ENCODE results near the gene DYRK1A.

DYRK1A gene

GRCh38 chr21:37575580-37575979 lies 209.0 kb downstream of the DYRK1A start:
- no peak for TF ChIP-seq GLIS3 (CRISPR knock-in tag; IDR thresholded peaks at IDR 0.05)
- no peak for TF ChIP-seq ZNF70 (CRISPR knock-in tag; IDR thresholded peaks at IDR 0.05)
- no peak for TF ChIP-seq ZFP30 (CRISPR knock-in tag; IDR thresholded peaks at IDR 0.05)
- no peak for TF ChIP-seq TOX (CRISPR knock-in tag; IDR thresholded peaks at IDR 0.05; ENCODE audit: borderline replicate concordance)
- no peak for TF ChIP-seq PPARA (CRISPR knock-in tag; IDR thresholded peaks at IDR 0.05; ENCODE audit: borderline replicate concordance)
- TF ChIP-seq ZNF8 (CRISPR knock-in tag; IDR thresholded peaks at IDR 0.05), result no peak
- TF ChIP-seq CSDC2 (CRISPR knock-in tag; IDR thresholded peaks at IDR 0.05), result no peak
- no peak for TF ChIP-seq ISL1 (CRISPR knock-in tag; IDR thresholded peaks at IDR 0.05)
- TF ChIP-seq CSRNP3 (CRISPR knock-in tag; IDR thresholded peaks at IDR 0.05), result no peak
- TF ChIP-seq ZFP3 (CRISPR knock-in tag; IDR thresholded peaks at IDR 0.05), result no peak
- no peak for ATAC-seq
